OCI-LY3 (cell line): ENCODE data around the gene TGFBR3L.
"Not testable (repeated sequence)": the region's sequence is repeated elsewhere in the genome, so short reads cannot be mapped to it uniquely, and the experiment has no call there.

Experiments used
- EZH2phosphoT487 ChIP-seq: fragments of 200-600 bp; shearing (Covaris generic); IDR thresholded peaks from 2 replicates; pipeline ENCODE4 v1.6.1; 2018; ENCODE audit warnings: antibody characterized with exemption, mixed run types, low read depth
- TF ChIP-seq, protein P1 (sequence below): fragments of 200-600, 300-600 bp; sonication (generic); IDR thresholded peaks from 2 replicates; pipeline ENCODE4 v1.5.1; 2014; ENCODE audit warnings: antibody characterized with exemption, low read length, low read depth

DNA sequence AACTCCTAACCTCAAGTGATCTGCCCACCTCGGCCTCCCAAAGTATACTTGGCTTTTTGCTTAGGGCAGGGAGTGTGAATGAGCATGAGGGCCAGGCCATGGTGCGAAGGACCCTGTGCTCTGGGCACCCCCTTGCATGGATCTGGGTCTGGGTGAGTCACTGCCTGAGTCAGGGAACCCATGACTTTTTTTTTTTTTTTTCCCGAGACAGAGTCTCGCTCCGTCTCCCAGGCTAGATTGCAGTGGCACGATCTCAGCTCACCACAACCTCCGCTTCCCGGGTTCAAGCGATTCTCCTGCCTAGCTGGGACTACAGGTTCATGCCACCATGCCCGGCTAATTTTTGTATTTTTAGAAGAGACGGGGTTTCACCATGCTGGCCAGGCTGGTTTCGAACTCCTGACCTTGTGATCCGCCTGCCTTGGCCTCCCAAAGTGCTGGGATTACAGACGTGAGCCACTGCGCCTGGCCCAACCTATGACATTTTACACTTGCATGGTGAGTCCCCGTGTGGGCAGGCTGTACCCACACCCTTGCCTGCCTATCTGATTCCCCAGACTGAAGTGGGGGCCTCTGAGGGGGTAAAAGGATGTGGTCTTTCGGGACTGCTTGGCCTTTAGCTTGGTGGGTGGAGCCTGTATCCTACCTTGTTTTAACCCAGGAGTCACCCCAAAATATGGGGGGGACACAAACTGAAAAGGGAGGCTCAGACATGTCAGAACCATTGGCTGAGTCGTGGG is 21.1 kb upstream of the TGFBR3L start:
- TF ChIP-seq, protein P1, sequence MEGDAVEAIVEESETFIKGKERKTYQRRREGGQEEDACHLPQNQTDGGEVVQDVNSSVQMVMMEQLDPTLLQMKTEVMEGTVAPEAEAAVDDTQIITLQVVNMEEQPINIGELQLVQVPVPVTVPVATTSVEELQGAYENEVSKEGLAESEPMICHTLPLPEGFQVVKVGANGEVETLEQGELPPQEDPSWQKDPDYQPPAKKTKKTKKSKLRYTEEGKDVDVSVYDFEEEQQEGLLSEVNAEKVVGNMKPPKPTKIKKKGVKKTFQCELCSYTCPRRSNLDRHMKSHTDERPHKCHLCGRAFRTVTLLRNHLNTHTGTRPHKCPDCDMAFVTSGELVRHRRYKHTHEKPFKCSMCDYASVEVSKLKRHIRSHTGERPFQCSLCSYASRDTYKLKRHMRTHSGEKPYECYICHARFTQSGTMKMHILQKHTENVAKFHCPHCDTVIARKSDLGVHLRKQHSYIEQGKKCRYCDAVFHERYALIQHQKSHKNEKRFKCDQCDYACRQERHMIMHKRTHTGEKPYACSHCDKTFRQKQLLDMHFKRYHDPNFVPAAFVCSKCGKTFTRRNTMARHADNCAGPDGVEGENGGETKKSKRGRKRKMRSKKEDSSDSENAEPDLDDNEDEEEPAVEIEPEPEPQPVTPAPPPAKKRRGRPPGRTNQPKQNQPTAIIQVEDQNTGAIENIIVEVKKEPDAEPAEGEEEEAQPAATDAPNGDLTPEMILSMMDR, result not testable (repeated sequence)
- TF ChIP-seq EZH2phosphoT487, result not testable (repeated sequence)
